BE2C (cell line): Measurements from ENCODE around the gene MAP4K4.

ENCODE experiments used
- DNase-seq: peaks from one replicate; pipeline ENCODE4 v3.0.0-alpha.2; 2020
- H3K27me3 ChIP-seq: fragments of 250-450 bp; sonication (Bioruptor Pico); 2 replicates; pipeline ENCODE4 v1.5.1; 2020; ENCODE audit warnings: mild to moderate bottlenecking
- H3K36me3 ChIP-seq: fragments of 250-450 bp; sonication (Bioruptor Pico); 2 replicates; pipeline ENCODE4 v1.5.1; 2020; ENCODE audit warnings: mild to moderate bottlenecking
- H3K4me1 ChIP-seq: fragments of 250-450 bp; sonication (Bioruptor Pico); 2 replicates; pipeline ENCODE4 v1.5.1; 2020
- H3K4me3 ChIP-seq: 2 replicates; pipeline ENCODE4 v1.5.1; 2011; ENCODE audit warnings: low read depth, low read length
- H3K9me3 ChIP-seq: fragments of 250-450 bp; sonication (Bioruptor Pico); 2 replicates; pipeline ENCODE4 v1.5.1; 2020
- TF ChIP-seq, protein P1 (sequence below): IDR thresholded peaks from 2 replicates; pipeline ENCODE4 v1.5.1; 2012; ENCODE audit warnings: mild to moderate bottlenecking, low read depth, low read length

The MAP4K4 gene

DNA sequence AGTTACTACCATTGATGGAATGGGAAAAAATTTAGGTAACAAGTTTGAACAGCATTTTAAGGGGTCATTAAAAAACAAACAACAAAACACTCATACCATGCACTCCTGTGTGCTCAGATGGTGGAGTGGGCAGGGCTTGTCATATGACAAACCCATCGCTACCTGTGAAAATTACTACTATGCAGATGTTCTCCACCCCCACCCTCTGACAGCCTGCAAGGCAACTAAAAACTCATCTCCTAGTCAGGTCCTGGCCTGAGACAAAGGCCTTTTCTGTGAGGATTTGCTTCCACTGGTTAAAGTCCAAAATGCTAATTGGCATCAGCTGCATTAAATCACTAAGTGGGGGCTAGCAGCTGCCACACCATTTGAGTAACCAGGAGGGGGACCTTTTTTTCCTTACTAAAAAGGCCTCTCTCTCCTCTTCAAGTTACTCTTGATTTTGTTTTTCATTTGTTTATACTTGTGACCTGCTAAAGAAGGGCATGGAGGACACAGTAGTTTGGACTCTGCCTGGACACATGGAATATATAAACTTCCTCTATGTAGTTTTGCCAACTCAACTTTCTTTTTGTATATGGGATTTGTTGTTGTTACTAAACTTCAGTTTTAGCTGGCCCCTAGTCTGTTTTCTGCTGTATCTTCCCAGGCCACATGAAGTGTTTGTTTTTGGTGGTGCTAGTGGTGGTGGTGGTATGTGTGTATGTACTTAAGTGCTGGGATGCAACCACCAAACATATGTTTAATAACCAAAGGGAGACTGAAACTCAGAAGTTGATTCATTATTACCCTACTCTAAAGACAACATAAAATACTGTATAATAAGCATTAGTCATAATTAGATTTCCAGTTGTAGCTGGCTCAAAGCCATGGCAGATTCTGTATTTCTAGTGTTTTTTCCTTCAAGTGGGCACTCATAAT is 121.3 kb downstream of the MAP4K4 start:
- Histone ChIP-seq H3K4me1 (peaks cover 6% of the 10 kb centered on the region), H3K27me3 (no peaks in the 10 kb centered on the region), H3K4me3 (no peak overlapping the region), H3K9me3 (no peaks in the 10 kb centered on the region), H3K36me3 (no peaks in the 10 kb centered on the region)
- no peak for DNase-seq
- TF ChIP-seq, protein P1, sequence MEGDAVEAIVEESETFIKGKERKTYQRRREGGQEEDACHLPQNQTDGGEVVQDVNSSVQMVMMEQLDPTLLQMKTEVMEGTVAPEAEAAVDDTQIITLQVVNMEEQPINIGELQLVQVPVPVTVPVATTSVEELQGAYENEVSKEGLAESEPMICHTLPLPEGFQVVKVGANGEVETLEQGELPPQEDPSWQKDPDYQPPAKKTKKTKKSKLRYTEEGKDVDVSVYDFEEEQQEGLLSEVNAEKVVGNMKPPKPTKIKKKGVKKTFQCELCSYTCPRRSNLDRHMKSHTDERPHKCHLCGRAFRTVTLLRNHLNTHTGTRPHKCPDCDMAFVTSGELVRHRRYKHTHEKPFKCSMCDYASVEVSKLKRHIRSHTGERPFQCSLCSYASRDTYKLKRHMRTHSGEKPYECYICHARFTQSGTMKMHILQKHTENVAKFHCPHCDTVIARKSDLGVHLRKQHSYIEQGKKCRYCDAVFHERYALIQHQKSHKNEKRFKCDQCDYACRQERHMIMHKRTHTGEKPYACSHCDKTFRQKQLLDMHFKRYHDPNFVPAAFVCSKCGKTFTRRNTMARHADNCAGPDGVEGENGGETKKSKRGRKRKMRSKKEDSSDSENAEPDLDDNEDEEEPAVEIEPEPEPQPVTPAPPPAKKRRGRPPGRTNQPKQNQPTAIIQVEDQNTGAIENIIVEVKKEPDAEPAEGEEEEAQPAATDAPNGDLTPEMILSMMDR, result no peak

DNA sequence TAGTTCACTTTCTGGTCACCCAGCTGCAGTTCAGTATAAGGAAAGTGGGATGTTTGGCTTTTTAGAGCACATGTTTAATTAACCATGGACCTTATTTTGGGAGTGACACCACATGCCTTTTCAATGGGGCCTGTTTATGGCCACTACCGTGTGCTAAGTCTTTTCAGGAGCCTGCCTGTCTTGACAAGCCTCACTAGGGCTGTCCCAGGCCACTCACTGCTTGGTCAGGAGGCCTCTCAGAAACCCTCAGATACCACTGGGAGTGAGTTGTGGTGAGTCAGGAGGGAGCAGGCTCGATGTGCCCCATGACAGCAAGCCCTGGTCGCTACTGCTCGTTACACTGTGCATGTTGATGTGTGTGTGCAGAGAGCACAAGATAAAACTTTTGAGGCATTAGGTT is 123.0 kb downstream of the MAP4K4 start:
- H3K4me3 ChIP-seq, result no peak overlapping the region
- no peaks in the 10 kb centered on the region for H3K27me3 ChIP-seq
- DNase-seq, result no peak
- H3K9me3 ChIP-seq, result no peaks in the 10 kb centered on the region
- H3K4me1 ChIP-seq, result peaks cover 6% of the 10 kb centered on the region
- TF ChIP-seq, protein P1, result no peak
- H3K36me3 ChIP-seq, result no peaks in the 10 kb centered on the region

DNA sequence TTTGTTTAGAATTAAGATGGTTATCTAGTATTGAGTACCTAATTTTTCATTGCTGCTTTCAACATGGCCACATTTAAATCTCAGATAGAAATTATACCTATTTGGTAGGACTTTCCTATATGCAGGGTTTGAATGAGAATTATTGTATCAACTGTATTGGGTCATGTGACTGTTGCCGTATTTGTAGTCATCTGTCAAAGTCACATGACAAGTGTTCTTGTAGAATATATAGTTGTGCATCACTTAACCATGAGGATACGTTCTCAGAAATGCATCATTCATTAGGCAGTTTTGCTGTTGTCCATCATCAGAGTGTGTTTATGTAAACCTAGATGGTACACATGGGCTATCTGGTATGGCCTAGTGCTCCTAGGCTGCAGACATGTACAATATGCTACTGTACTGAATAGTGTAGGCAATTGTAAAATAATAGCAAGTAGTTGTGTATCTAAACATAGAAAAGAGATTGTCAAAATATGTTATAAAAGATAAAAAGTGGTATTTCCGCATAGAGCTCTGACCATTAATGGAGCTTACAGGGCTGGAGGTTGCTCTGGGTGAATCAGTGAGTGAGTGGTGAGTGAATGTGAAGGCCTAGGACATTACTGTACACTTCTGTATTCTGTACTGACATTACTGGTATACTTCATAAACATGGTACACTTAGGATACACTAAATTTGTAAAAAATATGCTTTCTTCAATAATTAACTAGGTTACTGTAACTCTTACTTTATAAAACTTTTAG is 123.7 kb downstream of the MAP4K4 start:
- H3K36me3 ChIP-seq, result no peaks in the 10 kb centered on the region
- no peak for DNase-seq
- TF ChIP-seq, protein P1, result no peak
- H3K27me3 ChIP-seq, result no peaks in the 10 kb centered on the region
- H3K4me3 ChIP-seq, result no peak overlapping the region
- H3K9me3 ChIP-seq, result no peaks in the 10 kb centered on the region
- H3K4me1 ChIP-seq, result peaks cover 6% of the 10 kb centered on the region

DNA sequence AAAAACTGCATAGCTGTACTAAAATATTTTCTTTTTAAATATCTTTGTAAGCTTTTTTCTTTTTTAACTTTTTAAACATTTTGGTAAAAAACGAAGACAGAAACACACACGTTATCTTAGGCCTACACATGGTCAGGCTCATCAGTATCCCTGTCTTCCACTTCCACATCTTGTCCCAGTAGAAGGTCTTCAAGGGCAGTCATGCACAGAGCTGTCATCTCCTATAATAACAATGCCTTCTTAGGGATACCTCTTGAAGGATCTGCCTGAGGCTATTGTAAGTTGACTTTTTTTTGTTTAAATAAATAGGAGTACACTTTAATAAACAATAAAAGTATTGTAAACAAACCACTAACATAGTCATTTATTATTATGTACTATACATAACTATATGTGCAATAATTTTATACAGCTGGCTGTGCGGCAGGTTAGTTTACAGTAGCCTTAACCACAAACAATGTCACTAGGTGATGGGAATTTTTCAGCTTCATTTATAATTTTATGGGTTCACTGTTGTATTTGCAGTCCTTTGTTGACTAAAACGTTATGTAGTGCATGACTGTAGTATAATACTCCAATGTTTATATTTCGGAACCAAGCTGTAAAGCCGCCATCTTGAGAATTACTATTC is 124.4 kb downstream of the MAP4K4 start:
- H3K4me3 ChIP-seq, result no peak overlapping the region
- TF ChIP-seq, protein P1, result no peak
- no peaks in the 10 kb centered on the region for H3K9me3 ChIP-seq
- peaks cover 6% of the 10 kb centered on the region for H3K4me1 ChIP-seq
- H3K36me3 ChIP-seq, result no peaks in the 10 kb centered on the region
- DNase-seq, result no peak
- no peaks in the 10 kb centered on the region for H3K27me3 ChIP-seq

DNA sequence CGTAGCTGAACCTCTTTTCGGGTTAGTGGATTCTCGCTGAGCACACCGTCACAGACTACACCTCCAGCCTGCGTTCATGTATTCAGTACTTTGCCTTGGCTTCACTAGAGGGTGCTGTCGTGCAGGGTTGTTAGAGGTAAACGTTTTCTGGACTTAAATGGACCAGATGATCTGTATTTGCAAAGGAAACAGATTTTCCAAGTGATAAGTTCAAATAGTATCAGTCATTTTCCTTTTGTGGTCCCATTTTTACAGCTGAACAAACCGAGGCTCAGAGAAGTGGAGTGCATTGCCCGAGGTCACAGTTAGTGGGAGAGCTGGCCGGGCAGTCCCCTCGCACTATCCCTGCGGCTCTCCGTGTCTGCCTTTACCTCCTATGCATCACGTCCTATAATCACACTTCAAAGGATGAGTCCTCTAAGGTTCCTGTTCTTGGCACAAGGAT is 125.9 kb downstream of the MAP4K4 start:
- Histone ChIP-seq H3K36me3 (no peaks in the 10 kb centered on the region), H3K4me3 (no peak overlapping the region)

More for the DNA sequence above, 125.9 kb downstream of the MAP4K4 start:
- H3K9me3 ChIP-seq, result no peaks in the 10 kb centered on the region
- TF ChIP-seq, protein P1, result peak; percentile 59
- peaks cover 6% of the 10 kb centered on the region for H3K4me1 ChIP-seq
- no peaks in the 10 kb centered on the region for H3K27me3 ChIP-seq
- peak; percentile 32 for DNase-seq
